BE2C (cell line): ENCODE data around the gene FDXR. TPM values are rescaled to one million over a fixed set of nuclear protein-coding genes. Genes with fewer than 3 reads are reported as not detected.

ENCODE experiments used
- DNase-seq: peaks from one replicate; pipeline ENCODE4 v3.0.0-alpha.2; 2020
- H3K27me3 ChIP-seq: fragments of 250-450 bp; sonication (Bioruptor Pico); 2 replicates; pipeline ENCODE4 v1.5.1; 2020; ENCODE audit warnings: mild to moderate bottlenecking
- H3K36me3 ChIP-seq: fragments of 250-450 bp; sonication (Bioruptor Pico); 2 replicates; pipeline ENCODE4 v1.5.1; 2020; ENCODE audit warnings: mild to moderate bottlenecking
- H3K4me1 ChIP-seq: fragments of 250-450 bp; sonication (Bioruptor Pico); 2 replicates; pipeline ENCODE4 v1.5.1; 2020
- H3K4me3 ChIP-seq: 2 replicates; pipeline ENCODE4 v1.5.1; 2011; ENCODE audit warnings: low read depth, low read length
- H3K9me3 ChIP-seq: fragments of 250-450 bp; sonication (Bioruptor Pico); 2 replicates; pipeline ENCODE4 v1.5.1; 2020
- polyA plus RNA-seq: library from polyadenylated mRNA; unstranded; fragments of >200 nt; gene quantifications from one replicate; pipeline ENCODE4 v1.2.1, GENCODE V29; 2012; ENCODE audit warnings: low read depth, missing spikeins; ENCODE audit not compliant: insufficient read length, insufficient read depth
- TF ChIP-seq, protein P1 (sequence below): IDR thresholded peaks from 2 replicates; pipeline ENCODE4 v1.5.1; 2012; ENCODE audit warnings: mild to moderate bottlenecking, low read depth, low read length

FDXR gene, protein sequence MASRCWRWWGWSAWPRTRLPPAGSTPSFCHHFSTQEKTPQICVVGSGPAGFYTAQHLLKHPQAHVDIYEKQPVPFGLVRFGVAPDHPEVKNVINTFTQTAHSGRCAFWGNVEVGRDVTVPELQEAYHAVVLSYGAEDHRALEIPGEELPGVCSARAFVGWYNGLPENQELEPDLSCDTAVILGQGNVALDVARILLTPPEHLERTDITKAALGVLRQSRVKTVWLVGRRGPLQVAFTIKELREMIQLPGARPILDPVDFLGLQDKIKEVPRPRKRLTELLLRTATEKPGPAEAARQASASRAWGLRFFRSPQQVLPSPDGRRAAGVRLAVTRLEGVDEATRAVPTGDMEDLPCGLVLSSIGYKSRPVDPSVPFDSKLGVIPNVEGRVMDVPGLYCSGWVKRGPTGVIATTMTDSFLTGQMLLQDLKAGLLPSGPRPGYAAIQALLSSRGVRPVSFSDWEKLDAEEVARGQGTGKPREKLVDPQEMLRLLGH
- polyA plus RNA-seq = 13.3 TPM

DNA sequence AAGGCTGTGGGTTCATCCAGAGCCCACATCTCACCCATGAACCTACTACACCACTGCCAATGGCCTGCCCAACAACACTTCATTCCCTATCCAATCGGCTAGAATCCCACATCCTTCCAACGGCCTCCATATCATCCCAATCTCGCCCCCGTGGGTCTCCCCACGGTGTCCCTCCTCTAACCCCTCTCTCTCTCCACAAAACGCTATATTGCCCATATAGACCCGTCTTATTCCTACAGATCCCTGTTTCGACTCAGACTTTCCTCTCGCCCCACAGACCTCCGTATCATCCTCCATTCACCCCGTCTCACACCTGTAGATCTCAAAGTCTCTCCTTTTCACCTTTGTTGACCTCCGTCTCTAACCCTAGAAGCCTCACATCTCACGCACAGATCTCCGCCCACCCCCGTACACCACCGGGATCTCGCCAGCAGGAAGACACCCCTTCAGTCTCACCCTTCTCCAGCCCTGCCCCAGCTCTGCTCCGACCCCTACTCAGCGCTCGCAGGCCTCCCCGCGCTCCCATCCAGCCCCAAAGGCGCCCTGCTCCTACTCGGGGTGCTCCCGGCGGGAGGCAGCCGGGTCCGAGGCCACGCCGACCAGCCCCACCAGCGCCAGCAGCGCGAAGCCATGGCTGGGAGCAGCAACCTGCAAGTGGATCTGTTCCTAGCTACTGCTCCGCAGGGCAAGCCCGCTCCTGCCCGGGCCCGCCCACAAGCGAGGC is at the start of gene FDXR:
TSS of gene FDXR (minus strand) at position 682 of the 724 bp plus-strand sequence. CDS start at position 632, 50 bp downstream.
- no peaks in the 10 kb centered on the region for H3K9me3 ChIP-seq
- peaks cover 4% of the 10 kb centered on the region for H3K4me1 ChIP-seq
- no peak for DNase-seq
- no peaks in the 10 kb centered on the region for H3K27me3 ChIP-seq
- TF ChIP-seq, protein P1, sequence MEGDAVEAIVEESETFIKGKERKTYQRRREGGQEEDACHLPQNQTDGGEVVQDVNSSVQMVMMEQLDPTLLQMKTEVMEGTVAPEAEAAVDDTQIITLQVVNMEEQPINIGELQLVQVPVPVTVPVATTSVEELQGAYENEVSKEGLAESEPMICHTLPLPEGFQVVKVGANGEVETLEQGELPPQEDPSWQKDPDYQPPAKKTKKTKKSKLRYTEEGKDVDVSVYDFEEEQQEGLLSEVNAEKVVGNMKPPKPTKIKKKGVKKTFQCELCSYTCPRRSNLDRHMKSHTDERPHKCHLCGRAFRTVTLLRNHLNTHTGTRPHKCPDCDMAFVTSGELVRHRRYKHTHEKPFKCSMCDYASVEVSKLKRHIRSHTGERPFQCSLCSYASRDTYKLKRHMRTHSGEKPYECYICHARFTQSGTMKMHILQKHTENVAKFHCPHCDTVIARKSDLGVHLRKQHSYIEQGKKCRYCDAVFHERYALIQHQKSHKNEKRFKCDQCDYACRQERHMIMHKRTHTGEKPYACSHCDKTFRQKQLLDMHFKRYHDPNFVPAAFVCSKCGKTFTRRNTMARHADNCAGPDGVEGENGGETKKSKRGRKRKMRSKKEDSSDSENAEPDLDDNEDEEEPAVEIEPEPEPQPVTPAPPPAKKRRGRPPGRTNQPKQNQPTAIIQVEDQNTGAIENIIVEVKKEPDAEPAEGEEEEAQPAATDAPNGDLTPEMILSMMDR = no peak
- no peaks in the 10 kb centered on the region for H3K36me3 ChIP-seq
- peak within 1 kb of the TSS; percentile 75 for H3K4me3 ChIP-seq

DNA sequence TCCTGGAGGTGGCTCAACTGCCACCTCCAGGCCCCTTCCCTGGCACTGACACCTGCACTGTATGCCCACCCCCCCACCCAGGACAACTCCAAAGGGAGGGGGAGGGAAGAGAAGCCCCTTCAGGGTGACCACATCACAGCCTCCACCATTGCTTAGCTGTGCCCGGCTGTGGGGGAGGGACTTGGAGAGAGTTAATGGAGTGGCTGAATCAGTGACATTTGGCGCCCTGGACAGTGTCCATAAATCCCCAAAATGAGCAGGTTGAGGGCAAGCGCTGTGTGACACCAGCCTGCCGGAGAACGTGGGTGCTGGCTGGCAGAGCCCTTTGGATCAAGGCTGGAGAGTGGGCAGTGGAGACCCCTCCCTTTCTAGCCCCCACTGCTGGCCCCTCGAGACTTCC is 49.4 kb upstream of the FDXR start:
- DNase-seq = no peak
- Histone ChIP-seq H3K4me1 (no peaks in the 10 kb centered on the region), H3K9me3 (no peaks in the 10 kb centered on the region), H3K36me3 (no peaks in the 10 kb centered on the region), H3K27me3 (peaks cover 46% of the 10 kb centered on the region), H3K4me3 (no peak overlapping the region)
- TF ChIP-seq, protein P1 = no peak

DNA sequence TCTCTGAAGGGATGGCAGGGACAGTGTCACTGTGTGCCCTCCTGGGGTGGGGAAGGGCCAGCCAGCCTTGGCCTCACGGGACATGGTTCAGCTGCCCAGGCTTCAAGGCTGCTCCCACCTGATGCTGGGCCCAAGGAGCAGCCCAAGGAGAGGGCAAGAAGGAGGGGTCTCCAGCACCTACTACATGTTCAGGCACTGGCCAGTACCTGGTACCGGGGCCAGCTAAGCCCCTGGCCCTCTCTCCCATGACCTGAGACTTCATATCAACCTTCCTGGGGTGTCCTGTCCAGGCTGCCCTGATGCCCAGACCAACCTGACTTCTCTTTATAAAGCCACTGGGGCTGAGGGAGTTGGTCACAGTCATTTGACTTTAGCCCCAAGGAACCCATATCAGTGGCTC is 49.0 kb upstream of the FDXR start:
- peaks cover 42% of the 10 kb centered on the region for H3K27me3 ChIP-seq
- no peak for DNase-seq
- no peaks in the 10 kb centered on the region for H3K9me3 ChIP-seq
- TF ChIP-seq, protein P1 = no peak
- no peak overlapping the region for H3K4me3 ChIP-seq
- H3K36me3 ChIP-seq = no peaks in the 10 kb centered on the region
- H3K4me1 ChIP-seq = no peaks in the 10 kb centered on the region

DNA sequence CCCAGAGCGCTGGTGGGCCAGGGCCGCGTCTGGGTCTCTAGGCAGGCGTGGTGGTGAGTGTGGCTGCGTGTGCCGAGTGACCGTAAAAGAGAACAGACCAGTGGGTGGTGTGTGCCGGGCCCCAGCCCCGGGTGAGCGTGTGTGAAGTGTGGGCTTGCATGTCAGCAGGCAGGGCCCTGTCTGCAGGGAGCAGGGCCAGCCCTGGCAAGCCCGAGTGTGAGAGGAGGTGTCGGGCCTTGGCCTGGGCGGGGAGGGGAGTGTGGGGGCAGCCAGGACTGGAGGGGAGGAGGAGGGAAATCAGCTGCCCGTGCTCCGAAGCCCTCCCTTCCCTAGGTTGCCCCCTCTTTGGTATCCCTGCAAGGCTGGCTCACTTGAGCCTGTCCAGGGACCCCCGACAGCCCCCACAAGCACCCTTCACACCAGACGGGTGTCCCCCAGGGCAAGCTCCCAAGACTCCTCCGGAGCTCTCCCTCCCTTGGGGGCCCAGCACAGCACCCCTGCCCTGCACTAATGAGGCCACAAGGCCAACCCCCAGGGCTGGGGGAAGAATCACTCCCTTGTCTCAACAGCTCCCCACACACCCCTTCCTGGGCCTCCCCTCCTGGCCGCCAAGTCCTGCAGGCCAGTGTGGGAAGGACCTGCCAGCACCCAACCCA is 48.4 kb upstream of the FDXR start:
- DNase-seq = no peak
- Histone ChIP-seq H3K4me1 (no peaks in the 10 kb centered on the region), H3K4me3 (no peak overlapping the region), H3K27me3 (peaks cover 38% of the 10 kb centered on the region), H3K9me3 (no peaks in the 10 kb centered on the region), H3K36me3 (no peaks in the 10 kb centered on the region)
- TF ChIP-seq, protein P1 = no peak

DNA sequence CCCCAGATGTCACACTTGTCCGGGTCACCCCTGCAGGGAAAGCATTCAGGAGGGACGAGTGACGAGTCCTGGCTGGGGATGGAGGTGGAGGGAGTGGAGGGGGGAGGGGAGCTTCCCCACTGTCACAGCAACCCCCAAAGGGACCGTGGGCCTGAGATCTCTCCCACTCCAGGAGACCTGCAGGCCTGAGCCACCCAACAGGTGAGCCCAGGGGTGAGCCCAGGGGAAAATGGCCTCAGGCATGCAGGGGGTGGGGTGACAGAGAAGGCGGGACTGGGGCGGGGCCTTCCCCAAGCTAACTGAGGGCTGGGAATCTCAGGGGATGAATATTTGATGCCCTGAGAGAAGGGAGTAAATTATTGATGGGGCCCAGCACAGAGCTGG is 47.8 kb upstream of the FDXR start:
- H3K27me3 ChIP-seq = peaks cover 33% of the 10 kb centered on the region
- DNase-seq = no peak
- no peaks in the 10 kb centered on the region for H3K36me3 ChIP-seq
- H3K4me1 ChIP-seq = no peaks in the 10 kb centered on the region
- H3K4me3 ChIP-seq = no peak overlapping the region
- TF ChIP-seq, protein P1 = no peak
- H3K9me3 ChIP-seq = no peaks in the 10 kb centered on the region

DNA sequence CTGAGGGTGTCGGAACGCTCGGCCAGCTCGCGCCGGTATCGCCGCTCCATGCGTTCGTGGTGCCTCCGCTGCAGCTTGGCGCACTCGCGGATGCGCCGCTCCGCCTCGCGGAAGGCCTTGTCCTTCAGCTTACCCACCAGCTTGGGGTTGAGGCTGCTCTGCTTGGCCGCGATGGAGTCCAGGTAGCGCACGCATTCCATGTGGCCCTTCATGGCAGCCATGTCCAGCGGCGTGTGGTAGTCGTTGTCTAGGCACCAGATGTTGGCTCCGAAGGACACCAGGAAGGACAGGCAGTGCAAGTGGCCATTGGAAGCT is 47.5 kb upstream of the FDXR start:
- no peaks in the 10 kb centered on the region for H3K9me3 ChIP-seq
- no peaks in the 10 kb centered on the region for H3K4me1 ChIP-seq
- TF ChIP-seq, protein P1 = no peak
- H3K27me3 ChIP-seq = peaks cover 30% of the 10 kb centered on the region
- H3K36me3 ChIP-seq = no peaks in the 10 kb centered on the region
- DNase-seq = no peak
- no peak overlapping the region for H3K4me3 ChIP-seq
